Adipose tissue (tissue), 3 donors: Measurements from ENCODE around the gene TBC1D2. TPM values are rescaled to one million over a fixed set of nuclear protein-coding genes. Genes with fewer than 3 reads are reported as not detected.

Experiments
- H3K27ac ChIP-seq: one replicate; pipeline ENCODE4 v1.5.1; 2013; ENCODE audit warnings: low read depth, low read length
- WGBS, 3 donors: extraction: QIAGEN DNeasy Blood & Tissue Kit; methylation state at CpG; one replicate each; pipeline ENCODE4 v1.1.7; 2013; 5-methylcytosine and 5-hydroxymethylcytosine counted together
- polyA plus RNA-seq, 3 donors: library from polyadenylated mRNA; stranded (reverse); fragments of 200-250 nt; gene quantifications; one replicate each; pipeline ENCODE4 v1.2.3, GENCODE V29; 2013
- donor health status: healthy with polysubstance abuse.
- donor health status: Bipolar disorder and iron deficiency.
- donor health status: healthy.

Gene TBC1D2
- polyA plus RNA-seq, 3 donors: 2.6 to 6.9 (median 5.7) TPM

DNA sequence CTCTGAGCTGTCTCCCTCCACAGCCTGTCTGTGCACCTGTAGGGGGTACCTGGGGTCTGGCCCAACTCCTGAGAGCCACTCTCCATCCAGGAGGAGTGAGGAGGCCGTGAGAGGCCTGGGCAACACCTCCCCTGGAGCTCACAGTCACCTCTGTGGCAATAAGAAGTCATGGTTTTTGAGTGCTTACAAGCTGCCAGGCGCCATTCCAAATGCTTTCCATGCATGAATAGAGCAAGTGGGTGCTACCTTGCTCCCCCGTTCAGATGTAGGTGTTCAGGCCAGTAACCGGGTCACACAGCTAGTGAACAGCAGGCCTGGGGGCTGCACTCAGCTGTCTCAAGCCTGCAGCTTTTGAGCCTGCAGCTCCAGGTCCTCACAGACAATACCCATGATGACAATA lies 93.6 kb downstream of the TBC1D2 start:
- no peak overlapping the region for H3K27ac ChIP-seq
- WGBS, 3 donors: 79 to 94% (median 92%) methylated on average over 4 of the region's 4 CpGs

DNA sequence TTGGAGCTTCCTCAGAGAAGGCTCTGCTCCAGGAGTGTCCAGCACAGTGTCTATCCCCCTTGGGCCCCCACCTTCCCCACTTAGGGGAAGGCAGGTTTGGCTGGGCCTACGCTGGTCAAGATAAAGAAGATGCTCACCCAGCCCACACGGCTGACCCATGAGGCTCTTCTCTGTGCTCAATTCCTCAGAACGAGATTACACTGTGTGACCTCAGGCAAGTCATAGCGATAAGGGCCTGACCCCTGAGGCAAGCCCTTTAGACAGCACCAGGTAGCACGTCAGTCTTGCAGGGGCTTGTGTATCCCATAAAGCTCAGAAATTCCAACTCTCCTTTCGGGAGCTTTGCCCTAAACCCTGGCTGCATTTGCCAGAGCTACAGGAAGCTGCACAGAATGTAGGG lies 95.7 kb downstream of the TBC1D2 start:
- no peak overlapping the region for H3K27ac ChIP-seq
- 72 to 86% (median 80%) methylated on average over 6 of the region's 6 CpGs for whole genome bisulfite sequencing, 3 donors

DNA sequence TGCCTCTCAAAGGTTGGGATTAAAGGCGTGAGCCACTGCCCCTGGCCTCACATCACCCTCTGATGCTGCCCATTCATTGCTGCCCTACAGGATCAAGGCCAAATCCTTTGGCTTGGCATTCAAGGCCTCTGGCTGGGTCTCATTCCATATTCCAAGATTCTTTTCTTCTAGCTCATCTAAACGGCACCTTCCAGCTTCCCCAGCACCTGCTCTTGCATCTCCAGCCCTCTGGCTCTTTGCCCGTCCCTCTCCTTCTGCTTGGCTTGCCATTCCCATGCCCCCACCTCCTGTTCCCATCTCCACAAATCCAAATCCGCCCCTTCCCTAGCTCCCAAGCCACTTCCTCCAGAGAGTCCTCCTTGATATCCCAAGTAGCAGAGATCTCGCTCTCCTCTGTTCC lies 96.1 kb downstream of the TBC1D2 start:
- 84 to 95% (median 92%) methylated on average over 5 of the region's 5 CpGs for WGBS, 3 donors
- no peak overlapping the region for H3K27ac ChIP-seq

DNA sequence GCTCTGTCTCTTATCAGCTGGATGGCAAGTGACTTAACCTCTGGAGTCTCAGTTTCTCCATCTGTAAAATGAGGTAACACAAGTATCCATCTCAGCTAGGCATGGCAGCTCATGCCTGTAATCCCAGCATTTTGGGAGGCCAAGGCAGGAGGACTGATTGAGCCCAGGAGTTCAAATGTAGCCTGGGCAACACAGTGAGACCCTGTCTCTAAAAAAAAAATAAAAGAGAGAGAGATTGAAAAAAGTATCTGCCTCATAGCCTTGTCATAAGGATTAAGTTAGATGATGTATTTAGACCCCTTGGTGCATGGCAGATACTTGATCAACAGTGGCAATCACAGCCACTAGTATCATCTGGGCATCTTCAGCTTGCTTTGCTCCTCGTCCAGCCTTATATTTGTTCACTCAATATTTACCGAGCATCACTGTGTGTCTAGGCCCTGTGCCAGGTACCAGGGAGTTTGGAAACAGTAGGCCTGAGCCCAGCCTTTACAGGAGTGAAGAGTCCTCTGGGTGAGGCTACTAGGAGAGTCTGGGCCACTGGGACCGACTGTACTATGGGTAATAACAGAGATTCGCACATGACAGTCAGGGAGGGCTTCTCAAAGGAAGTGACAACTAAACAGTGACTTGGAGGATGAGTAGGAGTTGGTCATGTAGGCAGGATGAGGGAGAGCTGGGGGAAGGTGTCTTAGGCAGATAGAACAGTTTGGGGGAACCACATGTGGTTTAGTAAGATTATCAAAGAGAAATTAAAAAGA lies 97.2 kb downstream of the TBC1D2 start:
- WGBS, 3 donors: 42 to 82% (median 77%) methylated on average over 4 of the region's 4 CpGs
- H3K27ac ChIP-seq: no peak overlapping the region

DNA sequence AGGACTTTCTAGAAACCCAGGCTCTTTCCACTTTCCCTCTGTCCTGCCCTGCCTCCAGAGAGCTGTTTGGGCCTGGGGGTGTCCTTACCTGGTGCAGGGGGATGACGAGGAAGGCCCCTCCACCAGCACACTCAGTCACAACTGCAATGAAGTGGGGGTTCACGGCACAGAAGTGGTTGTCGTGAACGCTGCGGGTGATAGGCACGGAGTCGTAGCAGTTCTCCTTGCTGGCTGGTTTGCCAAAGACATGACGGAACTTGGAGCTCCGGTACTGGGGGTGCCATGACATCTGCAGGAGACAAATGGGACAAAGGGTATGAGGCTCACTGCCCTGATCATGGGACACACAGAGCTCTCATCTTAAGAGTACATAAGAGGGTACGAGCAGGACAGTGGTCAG lies 98.1 kb downstream of the TBC1D2 start:
- no peak overlapping the region for H3K27ac ChIP-seq
- WGBS, 3 donors: 90 to 95% (median 92%) methylated on average over 10 of the region's 10 CpGs

DNA sequence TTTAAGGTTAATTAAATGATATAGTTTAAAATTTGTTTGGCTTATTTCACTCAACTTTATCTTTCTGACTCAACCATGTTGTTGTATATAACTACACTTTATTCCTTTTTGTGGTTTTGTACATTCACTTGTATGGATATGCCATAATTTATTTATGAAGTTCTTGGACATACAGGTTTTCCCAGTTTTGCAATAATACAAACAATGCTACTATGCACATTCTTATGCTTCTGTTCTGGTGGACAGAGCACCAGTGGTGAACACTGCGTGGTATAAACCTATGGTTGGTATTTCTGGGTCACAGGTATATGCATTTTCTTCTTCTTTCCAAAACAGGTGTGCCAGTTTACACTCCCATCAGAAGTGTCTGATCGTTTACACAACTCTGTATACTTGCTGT lies 100.8 kb downstream of the TBC1D2 start:
- 88 to 94% (median 88%) methylated on average over 2 of the region's 2 CpGs for WGBS, 3 donors
- no peak overlapping the region for H3K27ac ChIP-seq

DNA sequence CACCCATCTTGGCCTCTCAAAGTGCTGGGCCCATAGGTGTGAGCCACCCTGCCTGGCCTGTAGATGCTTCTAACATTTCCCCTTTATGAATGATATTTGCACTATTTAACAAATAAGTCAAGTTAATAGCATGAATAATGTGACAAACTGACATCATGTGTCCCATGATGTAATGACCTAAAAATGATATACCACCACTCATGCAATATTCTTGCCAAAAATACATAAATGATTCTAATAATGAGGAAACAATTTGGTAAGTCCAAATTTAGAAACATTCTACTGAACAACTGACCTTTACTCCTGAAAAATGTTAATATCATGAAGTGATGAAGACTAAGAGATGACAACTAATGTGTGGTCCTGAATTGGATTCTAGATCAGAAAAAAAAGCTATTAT lies 102.9 kb downstream of the TBC1D2 start:
- H3K27ac ChIP-seq: no peak overlapping the region

DNA sequence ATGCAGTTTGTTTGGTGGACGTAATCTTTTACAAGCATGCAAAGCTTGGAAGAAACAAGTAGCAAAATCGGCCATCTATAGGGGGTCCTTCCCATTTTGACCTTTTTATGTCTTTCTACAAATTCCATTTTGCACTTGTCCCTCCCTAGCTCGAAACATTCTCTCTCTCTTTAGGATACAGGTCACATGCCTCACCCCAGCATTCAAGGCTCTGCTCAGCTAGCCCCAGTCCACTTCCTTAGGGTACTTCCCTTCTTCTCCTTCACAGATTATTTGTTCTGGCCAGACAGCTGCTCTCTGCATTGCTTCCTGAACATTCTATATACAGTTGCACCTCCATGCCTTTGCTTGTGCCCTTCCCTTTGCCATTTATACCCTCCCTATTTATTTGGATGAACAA lies 104.7 kb downstream of the TBC1D2 start:
- no peak overlapping the region for H3K27ac ChIP-seq
- 67 to 86% (median 76%) methylated on average over 3 of the region's 3 CpGs for WGBS, 3 donors

DNA sequence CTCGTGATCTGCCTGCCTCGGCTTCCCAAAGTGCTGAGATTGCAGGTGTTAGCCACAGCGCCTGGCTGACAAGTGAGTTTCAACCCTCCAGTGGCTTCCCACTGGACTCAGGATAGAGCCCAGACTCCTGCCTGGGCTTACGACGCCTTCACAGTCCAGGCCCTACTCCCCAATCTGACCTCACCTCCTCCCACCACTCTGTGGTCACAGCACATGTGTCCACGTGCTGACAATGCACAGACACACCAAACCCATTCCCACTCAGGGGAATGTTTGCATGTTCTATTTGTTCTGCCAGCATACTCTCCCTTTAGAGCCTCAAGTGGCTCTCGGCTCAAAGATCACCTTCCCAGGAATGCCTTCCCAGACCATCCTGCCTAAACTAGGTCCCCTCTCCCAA lies 105.3 kb downstream of the TBC1D2 start:
- no peak overlapping the region for H3K27ac ChIP-seq
- 75 to 84% (median 78%) methylated on average over 7 of the region's 7 CpGs for WGBS, 3 donors

DNA sequence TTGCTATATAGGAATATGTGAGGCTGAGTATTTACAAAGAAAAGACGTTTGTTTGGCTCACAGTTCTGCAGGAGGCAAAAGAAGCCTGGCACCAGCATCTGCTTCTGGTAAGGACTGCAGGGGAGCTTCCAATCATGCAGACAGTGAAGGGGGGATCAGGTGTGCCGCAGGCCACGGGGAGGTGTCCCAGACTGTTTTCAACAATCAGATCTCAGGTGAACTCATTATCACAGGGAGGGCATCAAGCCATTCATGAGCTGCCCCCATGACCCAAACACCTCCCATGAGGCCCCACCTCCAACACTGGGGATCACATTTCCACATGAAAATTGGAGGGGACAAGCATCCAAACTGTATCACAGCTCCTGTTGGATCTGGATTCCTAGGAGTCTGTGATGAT lies 106.0 kb downstream of the TBC1D2 start:
- no peak overlapping the region for H3K27ac ChIP-seq
- 72 to 77% (median 73%) methylated on average over 3 of the region's 3 CpGs for WGBS, 3 donors

Other genes starting within 250 kb of the TBC1D2 start
- gene NANS, start 198.9 kb downstream of the TBC1D2 start, polyA plus RNA-seq: 10 to 100 TPM; 44.3 to 48.5 (median 45.6) TPM
- 1 to 10 TPM; 1.2 to 5.6 (median 2.6) TPM for gene TRIM14, start 136.4 kb downstream of the TBC1D2 start, polyA plus RNA-seq
- 1 to 10 TPM in 1 of 3 donors, under 1 TPM in 2; 0.36 to 1.2 (median 0.90) TPM for gene CORO2A, start 63.0 kb downstream of the TBC1D2 start, polyA plus RNA-seq